ENCODE measurements around the gene LYPD6B. TPM values are rescaled to one million over a fixed set of nuclear protein-coding genes. Genes with fewer than 3 reads are reported as not detected.

LYPD6B gene
- total and polyA plus RNA-seq, 8 donors, result 0.79 to 35.8 (median 24.6) TPM

DNA sequence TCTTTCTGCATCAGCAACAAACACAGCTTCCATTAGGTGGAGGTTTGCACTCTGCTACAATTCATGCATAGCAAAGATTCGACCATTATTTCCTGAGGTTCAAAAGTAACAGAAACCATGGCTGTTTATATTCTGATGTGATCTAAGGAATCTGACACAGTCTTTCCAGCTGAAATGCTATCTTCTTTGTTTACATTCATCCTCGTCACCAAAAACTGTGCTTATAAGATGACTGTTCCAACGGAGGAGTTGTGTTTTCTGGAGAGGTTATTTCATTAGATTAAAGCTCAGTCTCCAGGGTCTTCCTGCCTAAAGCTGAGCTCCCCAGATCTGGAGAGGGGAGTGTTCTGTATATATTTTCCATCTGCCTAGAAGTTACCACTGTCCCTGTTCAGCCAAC, 45.1 kb upstream of the LYPD6B start:
- TF ChIP-seq, protein P1, sequence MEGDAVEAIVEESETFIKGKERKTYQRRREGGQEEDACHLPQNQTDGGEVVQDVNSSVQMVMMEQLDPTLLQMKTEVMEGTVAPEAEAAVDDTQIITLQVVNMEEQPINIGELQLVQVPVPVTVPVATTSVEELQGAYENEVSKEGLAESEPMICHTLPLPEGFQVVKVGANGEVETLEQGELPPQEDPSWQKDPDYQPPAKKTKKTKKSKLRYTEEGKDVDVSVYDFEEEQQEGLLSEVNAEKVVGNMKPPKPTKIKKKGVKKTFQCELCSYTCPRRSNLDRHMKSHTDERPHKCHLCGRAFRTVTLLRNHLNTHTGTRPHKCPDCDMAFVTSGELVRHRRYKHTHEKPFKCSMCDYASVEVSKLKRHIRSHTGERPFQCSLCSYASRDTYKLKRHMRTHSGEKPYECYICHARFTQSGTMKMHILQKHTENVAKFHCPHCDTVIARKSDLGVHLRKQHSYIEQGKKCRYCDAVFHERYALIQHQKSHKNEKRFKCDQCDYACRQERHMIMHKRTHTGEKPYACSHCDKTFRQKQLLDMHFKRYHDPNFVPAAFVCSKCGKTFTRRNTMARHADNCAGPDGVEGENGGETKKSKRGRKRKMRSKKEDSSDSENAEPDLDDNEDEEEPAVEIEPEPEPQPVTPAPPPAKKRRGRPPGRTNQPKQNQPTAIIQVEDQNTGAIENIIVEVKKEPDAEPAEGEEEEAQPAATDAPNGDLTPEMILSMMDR (IDR thresholded peaks at IDR 0.05), result no peak
- no peak for DNase-seq
- Histone ChIP-seq H3K9me3 (no peaks in the 10 kb centered on the region), H3K27ac (no peak overlapping the region), H3K27me3 (peaks cover 0 to 5% of the 10 kb centered on the region in 2 donors), H3K4me1 (no peaks in the 10 kb centered on the region), H3K4me3 (no peak overlapping the region), H3K36me3 (no peaks in the 10 kb centered on the region)
- intact Hi-C loops (cut with DNase I), result no loop called here
- no peak for ATAC-seq

DNA sequence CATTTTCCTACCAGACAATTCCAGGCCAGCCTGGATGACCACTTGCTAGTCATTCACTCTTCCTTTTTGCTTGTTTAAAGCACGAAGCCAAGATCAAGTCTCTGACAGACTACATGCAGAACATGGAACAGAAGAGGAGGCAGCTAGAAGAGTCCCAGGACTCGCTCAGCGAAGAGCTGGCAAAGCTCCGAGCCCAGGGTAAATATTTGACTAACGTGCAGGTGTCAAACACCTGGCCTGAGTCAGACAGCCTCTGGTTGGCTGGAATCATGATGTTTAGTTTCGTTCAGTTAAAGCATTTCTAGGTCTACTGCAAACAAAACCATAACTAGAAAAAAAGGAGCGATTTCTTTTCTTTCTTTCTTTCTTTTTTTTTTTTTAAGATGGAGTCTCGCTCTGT, 44.2 kb upstream of the LYPD6B start:
- TF ChIP-seq, protein P1 (IDR thresholded peaks at IDR 0.05), result no peak
- intact Hi-C loops (cut with DNase I), result no loop called here

DNA sequence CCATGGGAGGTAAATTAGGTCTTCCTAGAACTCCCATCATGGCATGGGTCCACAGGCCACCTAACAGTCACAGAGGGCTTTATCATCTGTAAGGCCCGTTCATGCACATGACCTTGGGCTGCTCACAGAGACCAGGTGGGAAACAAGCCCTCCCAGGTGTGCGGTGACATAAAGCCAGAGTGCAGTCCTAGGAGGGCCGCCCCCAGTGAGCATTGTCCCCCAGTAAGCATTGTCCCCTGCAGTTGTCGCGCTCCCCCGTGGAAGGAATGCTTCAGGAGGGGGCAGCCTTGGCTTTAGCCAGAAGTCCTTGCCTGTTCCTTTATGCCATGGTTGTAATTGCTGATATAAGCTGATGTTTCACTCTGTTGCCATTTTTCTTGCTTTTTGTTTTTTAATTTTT, 41.7 kb upstream of the LYPD6B start:
- Histone ChIP-seq H3K9me3 (no peaks in the 10 kb centered on the region), H3K27ac (no peak overlapping the region), H3K4me1 (no peaks in the 10 kb centered on the region), H3K36me3 (no peaks in the 10 kb centered on the region), H3K27me3 (peaks cover 0 to 19% of the 10 kb centered on the region in 2 donors), H3K4me3 (no peak overlapping the region)
- intact Hi-C loops (cut with DNase I), result no loop called here
- TF ChIP-seq, protein P1 (IDR thresholded peaks at IDR 0.05), result no peak
- DNase-seq, result no peak
- no peak for ATAC-seq

More for the DNA sequence above, 44.2 kb upstream of the LYPD6B start:
- H3K9me3 ChIP-seq, result no peaks in the 10 kb centered on the region
- no peaks in the 10 kb centered on the region for H3K36me3 ChIP-seq
- no peak overlapping the region for H3K27ac ChIP-seq
- H3K27me3 ChIP-seq, result peaks cover 0 to 14% of the 10 kb centered on the region in 2 donors
- no peak for DNase-seq
- no peak overlapping the region for H3K4me3 ChIP-seq
- ATAC-seq, result peak; percentile 50
- no peaks in the 10 kb centered on the region for H3K4me1 ChIP-seq

DNA sequence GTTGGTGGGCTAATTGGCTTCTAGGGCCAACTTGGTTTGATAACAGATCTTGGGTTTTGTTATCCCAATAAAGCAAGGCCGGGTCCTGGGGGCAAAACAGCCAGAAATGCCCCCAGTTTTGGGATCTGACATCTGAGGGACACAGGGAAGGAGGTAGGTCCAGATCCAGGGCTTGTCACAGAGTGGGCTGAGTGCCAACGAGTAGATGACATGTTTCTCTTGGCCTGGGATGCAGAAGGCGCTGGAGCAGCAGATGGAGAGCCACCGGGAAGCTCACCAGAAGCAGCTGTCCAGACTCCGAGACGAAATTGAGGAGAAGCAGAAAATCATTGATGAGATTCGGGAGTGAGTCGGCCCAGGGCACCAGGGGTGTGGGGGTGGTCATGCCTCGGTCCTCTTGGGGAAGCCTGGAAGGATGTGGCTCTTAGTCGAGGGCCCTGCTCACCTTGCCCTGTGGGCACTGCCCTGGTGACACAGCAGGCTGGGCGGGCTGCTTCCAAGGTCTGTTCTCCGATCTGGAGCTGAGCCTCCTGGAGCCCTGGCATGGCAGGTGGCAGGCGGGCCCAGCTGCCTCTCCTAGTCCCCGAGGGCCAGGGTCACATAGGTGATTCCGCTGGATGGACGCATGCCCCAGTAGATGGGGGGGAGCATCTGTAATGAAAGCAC, 40.2 kb upstream of the LYPD6B start:
- intact Hi-C loops (cut with DNase I), result no loop called here
- H3K27ac ChIP-seq, result no peak overlapping the region

DNA sequence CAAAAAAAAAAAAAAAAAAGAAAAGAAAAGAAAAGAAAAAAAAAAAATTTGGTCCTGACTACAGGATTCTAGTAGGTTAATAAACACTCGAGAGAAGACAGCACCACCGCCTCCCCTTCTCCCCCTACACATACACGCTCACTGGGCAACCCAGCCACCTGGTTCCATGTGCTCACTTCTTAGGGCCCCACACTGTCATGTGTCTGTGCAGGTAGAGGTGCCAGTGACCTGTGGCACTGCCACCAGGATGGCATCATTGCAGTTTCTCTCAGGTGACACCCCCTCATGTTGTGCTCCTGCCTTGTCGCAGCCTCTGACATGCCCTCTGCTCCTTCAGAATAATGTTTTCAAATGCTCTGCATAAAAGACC, 39.7 kb upstream of the LYPD6B start:
- Histone ChIP-seq H3K27me3 (peaks cover 0 to 19% of the 10 kb centered on the region in 2 donors), H3K36me3 (no peaks in the 10 kb centered on the region), H3K27ac (no peak overlapping the region), H3K9me3 (no peaks in the 10 kb centered on the region), H3K4me1 (no peaks in the 10 kb centered on the region), H3K4me3 (no peak overlapping the region)
- intact Hi-C loops (cut with DNase I), result no loop called here
- TF ChIP-seq, protein P1 (IDR thresholded peaks at IDR 0.05), result no peak
- ATAC-seq, result no peak
- no peak for DNase-seq

More for the DNA sequence above, 40.2 kb upstream of the LYPD6B start:
- Histone ChIP-seq H3K36me3 (no peaks in the 10 kb centered on the region), H3K9me3 (no peaks in the 10 kb centered on the region), H3K27me3 (peaks cover 0 to 19% of the 10 kb centered on the region in 2 donors), H3K4me1 (no peaks in the 10 kb centered on the region), H3K4me3 (no peak overlapping the region)
- TF ChIP-seq, protein P1 (IDR thresholded peaks at IDR 0.05), result no peak
- DNase-seq, result no peak
- ATAC-seq, result no peak

All from left lung (tissue), 10 donors.